SU-DHL-6 (cell line): ENCODE measurements around the gene TBATA.

Experiments used
- CTCF ChIP-seq: fragments of 200-600 bp; sonication (generic); IDR thresholded peaks from one replicate; pipeline ENCODE4 v1.5.1; 2017; ENCODE audit warnings: antibody characterized with exemption, mild to moderate bottlenecking, low read length, moderate library complexity; ENCODE audit not compliant: insufficient read depth, poor library complexity, severe bottlenecking
- EZH2phosphoT487 ChIP-seq: fragments of 200-600 bp; sonication (generic), shearing (Covaris generic); conservative IDR thresholded peaks from 2 replicates; pipeline ENCODE4 v1.6.1; 2018; ENCODE audit warnings: mild to moderate bottlenecking, antibody characterized with exemption, low read length, moderate library complexity, mixed read lengths

GRCh38 chr10:70832852-70833528, 47.8 kb upstream of the TBATA start:
- TF ChIP-seq CTCF: no peak
- TF ChIP-seq EZH2phosphoT487: no peak
